HCT116 (cell line): ENCODE measurements around the gene SCGB2A2. TPM values are rescaled to one million over a fixed set of nuclear protein-coding genes. Genes with fewer than 3 reads are reported as not detected.

Source experiments
- ATAC-seq: fragments of 200-7000 bp; cut with Tn5 transposase; 2 replicates; pipeline ENCODE4 v1.9.1; 2020; ENCODE audit warnings: mild to moderate bottlenecking, moderate library complexity
- BruUV-seq: library from RNA; stranded (reverse); fragments of 400-500 nt; replicated peaks from 2 replicates; lab custom pipeline; 2021; lab: Mats Ljungman, UMichigan
- CTCF ChIA-PET: fragments of 300-600 bp; sonication (Branson Sonifier 250); formaldehyde crosslinking; loops from one replicate; lab custom pipeline; 2021; ENCODE audit warnings: antibody characterized with exemption; lab: Charles Lee
- POLR2A ChIA-PET: fragments of 300-600, 350-600 bp; sonication (Branson Sonifier 250); formaldehyde crosslinking; loops from one replicate; lab custom pipeline; 2021; ENCODE audit warnings: antibody characterized with exemption; lab: Charles Lee
- RAD21 ChIA-PET, 2 experiments: fragments of 300-600 bp; sonication (Branson Sonifier 250); formaldehyde crosslinking; loops; one replicate each; lab custom pipeline; 2023; ENCODE audit warnings: low total read pairs in 2 of 2; ENCODE audit not compliant: uncharacterized antibody in 2 of 2, unreplicated experiment in 2 of 2, low non-redundant PET in 1 of 2; lab: Charles Lee
- DNase-seq: peaks from one replicate; pipeline ENCODE4 v3.0.0-alpha.2; 2010; ENCODE audit warnings: low read depth, low spot score
- H2AFZ ChIP-seq: fragments of 200-600 bp; shearing (Covaris generic), sonication (generic); 2 replicates; pipeline ENCODE4 v1.6.1; 2017; ENCODE audit warnings: low read depth, mixed run types, mixed read lengths, antibody characterized with exemption, low read length; ENCODE audit not compliant: poor library complexity, severe bottlenecking
- H3K27ac ChIP-seq: 2 replicates; pipeline ENCODE4 v1.5.1; 2012; ENCODE audit warnings: low read depth, low read length
- H3K27me3 ChIP-seq: fragments of 200-600 bp; sonication (generic); 2 replicates; pipeline ENCODE4 v1.6.1; 2016; ENCODE audit warnings: mixed run types, low read length, mixed read lengths; ENCODE audit not compliant: insufficient read depth
- H3K36me3 ChIP-seq, 2 experiments: fragments of 200-500 bp in 1 of 2; fragments of 200-600 bp in 1 of 2; sonication (Bioruptor generic) in 1 of 2; sonication (generic) in 1 of 2; 2 replicates each; pipeline versions ENCODE4 v1.5.1 to v1.6.1; 2014 to 2016; ENCODE audit warnings: low read length in 2 of 2, inconsistent platforms in 1 of 2, mixed read lengths in 1 of 2, mixed run types in 1 of 2; ENCODE audit not compliant: insufficient read depth in 2 of 2, control insufficient read depth in 1 of 2
- H3K4me1 ChIP-seq, 2 experiments: fragments of 200-600 bp in 1 of 2; sonication (generic) in 1 of 2; 2 replicates each; pipeline versions ENCODE4 v1.5.1 to v1.6.1; 2012 to 2017; ENCODE audit warnings: low read length in 2 of 2, inconsistent platforms in 1 of 2, mild to moderate bottlenecking in 1 of 2, mixed read lengths in 1 of 2, mixed run types in 1 of 2, moderate library complexity in 1 of 2; ENCODE audit not compliant: insufficient read depth in 2 of 2, control insufficient read depth in 1 of 2
- H3K4me2 ChIP-seq: fragments of 200-600 bp; sonication (generic); 2 replicates; pipeline ENCODE4 v1.6.1; 2017; ENCODE audit warnings: mixed run types, low read length, mixed read lengths
- H3K4me3 ChIP-seq, 2 experiments: fragments of 200-600 bp in 1 of 2; sonication (generic) in 1 of 2; replicated peaks in 1 of 2; 2 replicates each; pipeline ENCODE4 v1.5.1; 2011 to 2016; ENCODE audit warnings: low read length in 2 of 2, control low read depth in 1 of 2, low read depth in 1 of 2, mild to moderate bottlenecking in 1 of 2, mixed read lengths in 1 of 2, mixed run types in 1 of 2
- H3K79me2 ChIP-seq: fragments of 200-600 bp; sonication (generic); 2 replicates; pipeline ENCODE4 v1.6.1; 2017; ENCODE audit warnings: mild to moderate bottlenecking, mixed run types, low read length, moderate library complexity, mixed read lengths; ENCODE audit not compliant: insufficient read depth
- H3K9ac ChIP-seq: fragments of 200-600 bp; sonication (generic); 2 replicates; pipeline ENCODE4 v1.6.1; 2016; ENCODE audit warnings: low read length, mixed read lengths
- H3K9me2 ChIP-seq: fragments of 200-600 bp; sonication (generic), shearing (Covaris generic); 2 replicates; pipeline ENCODE4 v1.6.1; 2017; ENCODE audit warnings: mixed run types, mild to moderate bottlenecking, moderate library complexity; ENCODE audit not compliant: insufficient read depth
- H3K9me3 ChIP-seq, 2 experiments: fragments of 200-500 bp in 1 of 2; fragments of 200-600 bp in 1 of 2; sonication (Bioruptor generic) in 1 of 2; sonication (generic) in 1 of 2; 2 replicates each; pipeline ENCODE4 v1.6.1; 2014 to 2017; ENCODE audit warnings: low read length in 2 of 2, mixed read lengths in 2 of 2, inconsistent platforms in 1 of 2, low read depth in 1 of 2, mild to moderate bottlenecking in 1 of 2, mixed run types in 1 of 2, moderate library complexity in 1 of 2; ENCODE audit not compliant: control insufficient read depth in 1 of 2, insufficient read depth in 1 of 2
- H4K20me1 ChIP-seq: fragments of 200-600 bp; sonication (generic), shearing (Covaris generic); 2 replicates; pipeline ENCODE4 v1.6.1; 2017; ENCODE audit warnings: mixed run types, mild to moderate bottlenecking, moderate library complexity; ENCODE audit not compliant: insufficient read depth
- CBX3 ChIP-seq: IDR thresholded peaks from 2 replicates; pipeline ENCODE4 v1.6.1; 2012; ENCODE audit warnings: low read depth
- CEBPB ChIP-seq: IDR thresholded peaks from 2 replicates; pipeline ENCODE4 v1.6.1; 2012; ENCODE audit warnings: low read depth
- CTCF ChIP-seq, 3 experiments: fragments of 200-600 bp in 1 of 3; sonication (generic) in 1 of 3; IDR thresholded peaks in 2 of 3; conservative IDR thresholded peaks in 1 of 3; 2 replicates each; pipeline ENCODE4 v1.5.1; 2012 to 2017; ENCODE audit warnings: low read depth in 2 of 3, low read length in 2 of 3, antibody characterized with exemption in 1 of 3, borderline replicate concordance in 1 of 3, control low read depth in 1 of 3, mild to moderate bottlenecking in 1 of 3, mixed read lengths in 1 of 3, mixed run types in 1 of 3, moderate library complexity in 1 of 3; ENCODE audit not compliant: insufficient read depth in 1 of 3
- JUND ChIP-seq: IDR thresholded peaks from 2 replicates; pipeline ENCODE4 v1.6.1; 2012
- RAD21 ChIP-seq: IDR thresholded peaks from 2 replicates; pipeline ENCODE4 v1.6.1; 2012; ENCODE audit warnings: low read depth, mild to moderate bottlenecking
- REST ChIP-seq: IDR thresholded peaks from 2 replicates; pipeline ENCODE4 v1.6.1; 2012; ENCODE audit warnings: low read depth
- SRF ChIP-seq: IDR thresholded peaks from 2 replicates; pipeline ENCODE4 v1.6.1; 2012; ENCODE audit warnings: low read depth
- TCF7L2 ChIP-seq: IDR thresholded peaks from 2 replicates; pipeline ENCODE4 v1.7.0; 2011; ENCODE audit warnings: borderline replicate concordance, inconsistent platforms; ENCODE audit not compliant: insufficient read depth, insufficient read length; ENCODE audit errors: extremely low read depth
- ZNF274 ChIP-seq: fragments of 200-500 bp; sonication (Bioruptor generic); IDR thresholded peaks from 2 replicates; pipeline ENCODE4 v1.6.1; 2014; ENCODE audit warnings: mild to moderate bottlenecking, low read depth, low read length, inconsistent platforms
- intact Hi-C: fragments of 100-400 bp; cut with micrococcal nuclease; formaldehyde crosslinking; loops from 2 replicates; pipeline ENCODE4 v1.10.0; 2022
- total RNA-seq: library from RNA; stranded (reverse); gene quantifications from one replicate; pipeline ENCODE4 v1.2.1, GENCODE V29; 2021; ENCODE audit not compliant: unreplicated experiment

SCGB2A2 gene
- total RNA-seq, 1 experiment from 2014 or later = not detected

GRCh38 chr11:62256281-62256680, 13.7 kb upstream of the SCGB2A2 start:
- BruUV-seq = no TSS peak
- no peaks in the 10 kb centered on the region for H3K79me2 ChIP-seq
- no peak overlapping the region for H2AFZ ChIP-seq
- H3K36me3 ChIP-seq = no peaks in the 10 kb centered on the region
- H3K27me3 ChIP-seq = peaks cover 2% of the 10 kb centered on the region; the same call in 1 of the 2 replicates
- ATAC-seq = no peak
- H3K9me3 ChIP-seq = peaks cover 7 to 9% of the 10 kb centered on the region in 2 experiments; a peak in 2 of 4 replicates
- no peaks in the 10 kb centered on the region for H3K9me2 ChIP-seq
- DNase-seq = no peak
- no peak for TF ChIP-seq SRF
- H3K4me1 ChIP-seq = no peaks in the 10 kb centered on the region
- no peak overlapping the region for H3K4me2 ChIP-seq
- no peak overlapping the region for H3K4me3 ChIP-seq
- ChIA-PET RAD21 (no interaction called here), CTCF (no interaction called here), POLR2A (no interaction called here)
- no peaks in the 10 kb centered on the region for H4K20me1 ChIP-seq
- no peak overlapping the region for H3K9ac ChIP-seq
- no peak overlapping the region for H3K27ac ChIP-seq
- intact Hi-C loops = no loop called here

GRCh38 chr11:62260261-62260953, 9.6 kb upstream of the SCGB2A2 start:
- H3K27me3 ChIP-seq = peaks cover 3% of the 10 kb centered on the region; the same call in 1 of the 2 replicates
- no peak for TF ChIP-seq RAD21
- TF ChIP-seq JUND = no peak
- TF ChIP-seq TCF7L2 = no peak
- TF ChIP-seq SRF = no peak
- TF ChIP-seq REST = no peak
- no peak for TF ChIP-seq CEBPB
- TF ChIP-seq CTCF (IDR thresholded peaks at IDR 0.05 in 2 of 3, conservative IDR thresholded peaks at IDR 0.05 in 1 of 3; ENCODE audit: borderline replicate concordance in 1 of 3, insufficient read depth in 1 of 3, low read depth in 2 of 3, low read length in 2 of 3) = no peak
- no peak for TF ChIP-seq CBX3
- no peak for TF ChIP-seq ZNF274
- ATAC-seq = no peak

More at GRCh38 chr11:62260261-62260953, 9.6 kb upstream of the SCGB2A2 start:
- Histone ChIP-seq H3K9me3 (no peaks in the 10 kb centered on the region), H3K79me2 (no peaks in the 10 kb centered on the region), H2AFZ (no peak overlapping the region), H3K4me1 (no peaks in the 10 kb centered on the region), H3K4me2 (no peak overlapping the region), H3K36me3 (no peaks in the 10 kb centered on the region), H3K27ac (no peak overlapping the region), H3K9ac (no peak overlapping the region), H3K4me3 (no peak overlapping the region), H4K20me1 (no peaks in the 10 kb centered on the region), H3K9me2 (no peaks in the 10 kb centered on the region)
- DNase-seq = no peak
- RAD21 ChIA-PET = no interaction called here
- POLR2A ChIA-PET = no interaction called here
- intact Hi-C loops = no loop called here
- BruUV-seq = no TSS peak
- CTCF ChIA-PET = no interaction called here
